Measurements from ENCODE around the gene ILKAP.

Gene ILKAP

GRCh38 chr2:238187618-238188548 lies 15.6 kb downstream of the ILKAP start:
- no peaks in the 10 kb centered on the region for H3K4me1 ChIP-seq (ENCODE audit: control extremely low read depth in 1 of 4, control insufficient read depth in 4 of 4, insufficient read depth in 4 of 4, low read length in 3 of 4)
- no peak overlapping the region for H3K4me3 ChIP-seq (ENCODE audit: control insufficient read depth in 1 of 7, extremely low read depth in 1 of 7, insufficient read depth in 4 of 7, low read depth in 2 of 7, low read length in 6 of 7)
- peaks cover 30 to 88% (median 66%) of the 10 kb centered on the region in 4 experiments for H3K36me3 ChIP-seq (ENCODE audit: control insufficient read depth in 4 of 4, insufficient read depth in 4 of 4, low read length in 3 of 4)
- ChIA-PET CTCF (interaction anchor here (0.6 to 2.0 kb wide), 4 partner anchors 11 to 75 kb away, joined by 3 to 7 read pairs (median 4); no protein-coding TSS in a partner anchor), POLR2A (no interaction called here)
- H3K27me3 ChIP-seq (replicated peaks in 2 of 5; ENCODE audit: control insufficient read depth in 4 of 5, insufficient read depth in 5 of 5, low read length in 4 of 5), result no peaks in the 10 kb centered on the region
- DNase-seq, result no peak
- no peak overlapping the region for H3K27ac ChIP-seq (ENCODE audit: insufficient read depth in 1 of 2, low read depth in 1 of 2, low read length in 2 of 2, poor library complexity in 1 of 2, severe bottlenecking in 2 of 2)
- 98% methylated on average over 15 of the region's 17 CpGs for WGBS (ENCODE audit: insufficient coverage)
- no peaks in the 10 kb centered on the region for H3K9me3 ChIP-seq (ENCODE audit: control extremely low read depth in 1 of 5, control insufficient read depth in 4 of 5, insufficient read depth in 2 of 5, low read depth in 1 of 5, low read length in 4 of 5)

- Histone ChIP-seq H3K27ac (ENCODE audit: insufficient read depth in 1 of 2, low read depth in 1 of 2, low read length in 2 of 2, poor library complexity in 1 of 2, severe bottlenecking in 2 of 2) (no peak overlapping the region), H3K36me3 (ENCODE audit: control insufficient read depth in 4 of 4, insufficient read depth in 4 of 4, low read length in 3 of 4) (peaks cover 39 to 95% (median 81%) of the 10 kb centered on the region in 4 experiments), H3K4me3 (ENCODE audit: control insufficient read depth in 1 of 7, extremely low read depth in 1 of 7, insufficient read depth in 4 of 7, low read depth in 2 of 7, low read length in 6 of 7) (no peak overlapping the region), H3K4me1 (ENCODE audit: control extremely low read depth in 1 of 4, control insufficient read depth in 4 of 4, insufficient read depth in 4 of 4, low read length in 3 of 4) (no peaks in the 10 kb centered on the region), H3K9me3 (ENCODE audit: control extremely low read depth in 1 of 5, control insufficient read depth in 4 of 5, insufficient read depth in 2 of 5, low read depth in 1 of 5, low read length in 4 of 5) (no peaks in the 10 kb centered on the region), H3K27me3 (replicated peaks in 2 of 5; ENCODE audit: control insufficient read depth in 4 of 5, insufficient read depth in 5 of 5, low read length in 4 of 5) (no peaks in the 10 kb centered on the region)
- CTCF ChIA-PET, result interaction anchor here (1.2 kb wide), 1 partner anchor 19 kb away, joined by 4 read pairs; the partner anchor contains the start of gene ILKAP
- POLR2A ChIA-PET, result no interaction called here
- WGBS (ENCODE audit: insufficient coverage), result 100% methylated on average over 3 of the region's 4 CpGs
- no peak for DNase-seq
Measured at GRCh38 chr2:238183821-238184220, 19.7 kb downstream of the ILKAP start.

- H3K9me3 ChIP-seq (ENCODE audit: control extremely low read depth in 1 of 5, control insufficient read depth in 4 of 5, insufficient read depth in 2 of 5, low read depth in 1 of 5, low read length in 4 of 5), result no peaks in the 10 kb centered on the region
- no peaks in the 10 kb centered on the region for H3K4me1 ChIP-seq (ENCODE audit: control extremely low read depth in 1 of 4, control insufficient read depth in 4 of 4, insufficient read depth in 4 of 4, low read length in 3 of 4)
- H3K27ac ChIP-seq (ENCODE audit: insufficient read depth in 1 of 2, low read depth in 1 of 2, low read length in 2 of 2, poor library complexity in 1 of 2, severe bottlenecking in 2 of 2), result no peak overlapping the region
- H3K36me3 ChIP-seq (ENCODE audit: control insufficient read depth in 4 of 4, insufficient read depth in 4 of 4, low read length in 3 of 4), result peaks cover 34 to 95% (median 76%) of the 10 kb centered on the region in 4 experiments
- POLR2A ChIA-PET, result no interaction called here
- CTCF ChIA-PET, result no interaction called here
- H3K27me3 ChIP-seq (replicated peaks in 2 of 5; ENCODE audit: control insufficient read depth in 4 of 5, insufficient read depth in 5 of 5, low read length in 4 of 5), result no peaks in the 10 kb centered on the region
- 97% methylated on average over 6 of the region's 6 CpGs for WGBS (ENCODE audit: insufficient coverage)
- no peak for DNase-seq
- no peak overlapping the region for H3K4me3 ChIP-seq (ENCODE audit: control insufficient read depth in 1 of 7, extremely low read depth in 1 of 7, insufficient read depth in 4 of 7, low read depth in 2 of 7, low read length in 6 of 7)
Measured at GRCh38 chr2:238182362-238182761, 21.1 kb downstream of the ILKAP start.

GRCh38 chr2:238180554-238180953 lies 22.9 kb downstream of the ILKAP start:
- Histone ChIP-seq H3K9me3 (ENCODE audit: control extremely low read depth in 1 of 5, control insufficient read depth in 4 of 5, insufficient read depth in 2 of 5, low read depth in 1 of 5, low read length in 4 of 5) (no peaks in the 10 kb centered on the region), H3K27me3 (replicated peaks in 2 of 5; ENCODE audit: control insufficient read depth in 4 of 5, insufficient read depth in 5 of 5, low read length in 4 of 5) (no peaks in the 10 kb centered on the region), H3K36me3 (ENCODE audit: control insufficient read depth in 4 of 4, insufficient read depth in 4 of 4, low read length in 3 of 4) (peaks cover 21 to 92% (median 74%) of the 10 kb centered on the region in 4 experiments), H3K27ac (ENCODE audit: insufficient read depth in 1 of 2, low read depth in 1 of 2, low read length in 2 of 2, poor library complexity in 1 of 2, severe bottlenecking in 2 of 2) (no peak overlapping the region), H3K4me1 (ENCODE audit: control extremely low read depth in 1 of 4, control insufficient read depth in 4 of 4, insufficient read depth in 4 of 4, low read length in 3 of 4) (no peaks in the 10 kb centered on the region), H3K4me3 (ENCODE audit: control insufficient read depth in 1 of 7, extremely low read depth in 1 of 7, insufficient read depth in 4 of 7, low read depth in 2 of 7, low read length in 6 of 7) (no peak overlapping the region)
- no peak for DNase-seq
- ChIA-PET CTCF (interaction anchor here (1.0 kb wide), 1 partner anchor 93 kb away, joined by 3 read pairs; no protein-coding TSS in a partner anchor), POLR2A (no interaction called here)
- 92% methylated on average over 4 of the region's 5 CpGs for WGBS (ENCODE audit: insufficient coverage)

- ChIA-PET POLR2A (no interaction called here), CTCF (interaction anchor here (1.1 to 2.0 kb wide), 2 partner anchors 12 to 17 kb away, joined by 4 to 7 read pairs; no protein-coding TSS in a partner anchor)
- no peaks in the 10 kb centered on the region for H3K27me3 ChIP-seq (replicated peaks in 2 of 5; ENCODE audit: control insufficient read depth in 4 of 5, insufficient read depth in 5 of 5, low read length in 4 of 5)
- no peaks in the 10 kb centered on the region for H3K9me3 ChIP-seq (ENCODE audit: control extremely low read depth in 1 of 5, control insufficient read depth in 4 of 5, insufficient read depth in 2 of 5, low read depth in 1 of 5, low read length in 4 of 5)
- H3K4me3 ChIP-seq (ENCODE audit: control insufficient read depth in 1 of 7, extremely low read depth in 1 of 7, insufficient read depth in 4 of 7, low read depth in 2 of 7, low read length in 6 of 7), result no peak overlapping the region
- H3K4me1 ChIP-seq (ENCODE audit: control extremely low read depth in 1 of 4, control insufficient read depth in 4 of 4, insufficient read depth in 4 of 4, low read length in 3 of 4), result no peaks in the 10 kb centered on the region
- H3K36me3 ChIP-seq (ENCODE audit: control insufficient read depth in 4 of 4, insufficient read depth in 4 of 4, low read length in 3 of 4), result peaks cover 15 to 90% (median 64%) of the 10 kb centered on the region in 4 experiments
- no peak for DNase-seq
- no peak overlapping the region for H3K27ac ChIP-seq (ENCODE audit: insufficient read depth in 1 of 2, low read depth in 1 of 2, low read length in 2 of 2, poor library complexity in 1 of 2, severe bottlenecking in 2 of 2)
Measured at GRCh38 chr2:238176613-238177012, 26.9 kb downstream of the ILKAP start.

- POLR2A ChIA-PET, result no interaction called here
- no peak for DNase-seq
- Histone ChIP-seq H3K4me3 (ENCODE audit: control insufficient read depth in 1 of 7, extremely low read depth in 1 of 7, insufficient read depth in 4 of 7, low read depth in 2 of 7, low read length in 6 of 7) (no peak overlapping the region), H3K9me3 (ENCODE audit: control extremely low read depth in 1 of 5, control insufficient read depth in 4 of 5, insufficient read depth in 2 of 5, low read depth in 1 of 5, low read length in 4 of 5) (no peaks in the 10 kb centered on the region), H3K27ac (ENCODE audit: insufficient read depth in 1 of 2, low read depth in 1 of 2, low read length in 2 of 2, poor library complexity in 1 of 2, severe bottlenecking in 2 of 2) (no peak overlapping the region), H3K4me1 (ENCODE audit: control extremely low read depth in 1 of 4, control insufficient read depth in 4 of 4, insufficient read depth in 4 of 4, low read length in 3 of 4) (no peaks in the 10 kb centered on the region), H3K27me3 (replicated peaks in 2 of 5; ENCODE audit: control insufficient read depth in 4 of 5, insufficient read depth in 5 of 5, low read length in 4 of 5) (no peaks in the 10 kb centered on the region), H3K36me3 (ENCODE audit: control insufficient read depth in 4 of 4, insufficient read depth in 4 of 4, low read length in 3 of 4) (peaks cover 9 to 87% (median 57%) of the 10 kb centered on the region in 4 experiments)
- 75% methylated on average over 1 of the region's 3 CpGs for WGBS (ENCODE audit: insufficient coverage)
- CTCF ChIA-PET, result interaction anchor here (1.3 to 1.5 kb wide), 2 partner anchors 15 to 28 kb away, joined by 3 read pairs; no protein-coding TSS in a partner anchor
Measured at GRCh38 chr2:238174701-238175100, 28.8 kb downstream of the ILKAP start.

- DNase-seq, result no peak
- Histone ChIP-seq H3K9me3 (ENCODE audit: control extremely low read depth in 1 of 5, control insufficient read depth in 4 of 5, insufficient read depth in 2 of 5, low read depth in 1 of 5, low read length in 4 of 5) (no peaks in the 10 kb centered on the region), H3K27ac (ENCODE audit: insufficient read depth in 1 of 2, low read depth in 1 of 2, low read length in 2 of 2, poor library complexity in 1 of 2, severe bottlenecking in 2 of 2) (no peak overlapping the region), H3K27me3 (replicated peaks in 2 of 5; ENCODE audit: control insufficient read depth in 4 of 5, insufficient read depth in 5 of 5, low read length in 4 of 5) (no peaks in the 10 kb centered on the region), H3K4me1 (ENCODE audit: control extremely low read depth in 1 of 4, control insufficient read depth in 4 of 4, insufficient read depth in 4 of 4, low read length in 3 of 4) (no peaks in the 10 kb centered on the region), H3K4me3 (ENCODE audit: control insufficient read depth in 1 of 7, extremely low read depth in 1 of 7, insufficient read depth in 4 of 7, low read depth in 2 of 7, low read length in 6 of 7) (no peak overlapping the region), H3K36me3 (ENCODE audit: control insufficient read depth in 4 of 4, insufficient read depth in 4 of 4, low read length in 3 of 4) (peaks cover 9 to 85% (median 55%) of the 10 kb centered on the region in 4 experiments)
- WGBS (ENCODE audit: insufficient coverage), result 95% methylated on average over 8 of the region's 8 CpGs
- CTCF ChIA-PET, result interaction anchor here (1.0 to 1.3 kb wide), 2 partner anchors 14 to 19 kb away, joined by 3 read pairs; no protein-coding TSS in a partner anchor
- POLR2A ChIA-PET, result no interaction called here
Measured at GRCh38 chr2:238174291-238174690, 29.2 kb downstream of the ILKAP start.
